GM21526 (cell line): Measurements from ENCODE around the gene KAT5.
"Not testable (repeated sequence)": the region's sequence is repeated elsewhere in the genome, so short reads cannot be mapped to it uniquely, and the experiment has no call there.

Experiments
- ATAC-seq: cut with Tn5 transposase; IDR thresholded peaks from one replicate; pipeline ENCODE4 v1.9.1; 2021; ENCODE audit warnings: moderate library complexity; ENCODE audit not compliant: unreplicated experiment, low FRiP score

The KAT5 gene

GRCh38 chr11:65711785-65712632, at the start of gene KAT5:
TSS of gene KAT5 (plus strand) at chr11:65712252. CDS start at chr11:65712268, 16 bp downstream.
- ATAC-seq: peak; percentile 65

- peak; percentile 61 for ATAC-seq
Observed at GRCh38 chr11:65662799-65663638, 49.0 kb upstream of the KAT5 start, which contains the start of gene RELA. TSS of gene RELA (minus strand) at chr11:65662916. CDS start at chr11:65662832, 84 bp downstream.

GRCh38 chr11:65663639-65664200, 48.3 kb upstream of the KAT5 start:
- no peak for ATAC-seq

- ATAC-seq: no peak
Observed at GRCh38 chr11:65672180-65672860, 39.7 kb upstream of the KAT5 start.

DNA sequence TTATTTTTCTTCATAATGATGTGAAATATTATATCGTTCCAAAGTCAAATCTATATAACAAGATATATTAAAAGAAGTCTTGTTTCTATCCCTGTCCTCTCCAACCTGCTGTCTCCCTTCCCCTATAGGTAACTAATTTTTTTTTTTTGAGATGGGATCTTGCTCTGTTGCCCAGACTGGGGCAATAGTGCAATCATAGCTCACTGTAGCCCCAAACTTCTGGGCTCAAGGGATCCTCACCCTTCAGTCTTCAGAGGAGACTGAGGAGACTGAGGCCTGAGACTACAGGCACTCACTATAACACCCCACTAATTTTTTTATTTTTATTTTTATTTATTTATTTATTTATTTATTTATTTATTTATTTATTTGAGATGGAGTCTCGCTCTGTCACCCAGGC, 39.1 kb upstream of the KAT5 start:
- no peak for ATAC-seq

DNA sequence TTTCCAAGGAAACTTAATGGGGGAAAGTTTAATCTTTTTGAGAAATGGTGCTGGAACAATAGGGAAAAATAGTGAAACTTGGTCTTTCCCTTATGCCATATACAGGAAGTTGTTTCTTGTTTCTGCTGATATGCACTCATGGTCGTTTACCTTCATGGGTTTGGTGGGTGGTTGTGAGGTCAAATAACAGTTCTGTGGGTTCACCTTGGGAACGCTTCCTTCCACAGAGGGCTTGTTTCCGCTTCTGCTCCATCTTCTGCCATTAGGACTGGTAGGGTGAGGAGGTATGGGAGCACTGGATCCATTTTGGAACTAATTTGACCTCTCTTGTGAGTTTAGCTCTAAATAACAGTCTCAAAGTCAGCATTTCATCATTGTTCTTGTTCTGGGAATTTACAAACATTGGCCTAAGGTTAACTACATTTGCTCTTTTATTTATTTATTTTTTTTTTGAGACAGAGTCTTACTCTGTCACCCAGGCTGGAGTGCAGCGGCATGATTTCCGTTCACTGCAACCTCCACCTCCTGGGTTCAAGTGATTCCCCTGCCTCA, 31.8 kb upstream of the KAT5 start:
- ATAC-seq: no peak

- ATAC-seq: not testable (repeated sequence)
Observed at GRCh38 chr11:65683480-65683879, 28.6 kb upstream of the KAT5 start.

DNA sequence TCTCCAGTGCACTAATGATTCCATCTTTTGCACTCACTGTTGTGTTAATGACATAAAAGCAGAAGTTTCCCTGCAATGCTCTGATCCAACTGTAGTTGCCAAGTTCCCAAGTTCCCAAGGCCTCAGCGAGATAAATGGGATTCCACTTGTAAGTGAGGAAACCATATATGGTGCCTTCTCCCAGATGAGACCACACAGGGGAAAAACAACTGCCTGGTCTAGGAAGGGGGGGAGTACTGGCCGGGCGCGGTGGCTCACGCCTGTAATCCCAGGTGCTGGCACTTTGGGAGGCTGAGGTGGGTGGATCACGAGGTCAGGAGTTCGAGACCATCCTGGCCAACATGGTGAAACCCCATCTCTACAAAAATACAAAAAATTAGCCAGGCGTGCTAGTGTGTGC, 26.1 kb upstream of the KAT5 start:
- no peak for ATAC-seq

DNA sequence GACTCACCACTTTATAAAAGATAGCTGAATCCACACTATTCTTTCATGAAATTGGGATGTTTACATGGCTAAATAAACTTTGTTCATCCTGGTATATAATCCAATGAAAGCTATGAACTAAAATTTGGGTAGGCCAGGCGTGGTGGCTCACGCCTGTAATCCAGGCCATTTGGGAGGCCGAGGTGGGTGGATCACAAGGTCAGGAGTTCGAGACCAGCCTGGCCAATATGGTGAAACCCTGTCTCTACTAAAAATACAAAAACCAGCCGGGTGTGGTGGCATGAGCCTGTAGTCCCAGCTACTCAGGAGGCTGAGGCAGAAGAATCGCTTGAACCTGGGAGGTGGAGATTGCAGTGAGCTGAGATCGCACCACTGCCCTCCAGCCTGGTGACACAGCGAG, 20.2 kb upstream of the KAT5 start:
- not testable (repeated sequence) for ATAC-seq

DNA sequence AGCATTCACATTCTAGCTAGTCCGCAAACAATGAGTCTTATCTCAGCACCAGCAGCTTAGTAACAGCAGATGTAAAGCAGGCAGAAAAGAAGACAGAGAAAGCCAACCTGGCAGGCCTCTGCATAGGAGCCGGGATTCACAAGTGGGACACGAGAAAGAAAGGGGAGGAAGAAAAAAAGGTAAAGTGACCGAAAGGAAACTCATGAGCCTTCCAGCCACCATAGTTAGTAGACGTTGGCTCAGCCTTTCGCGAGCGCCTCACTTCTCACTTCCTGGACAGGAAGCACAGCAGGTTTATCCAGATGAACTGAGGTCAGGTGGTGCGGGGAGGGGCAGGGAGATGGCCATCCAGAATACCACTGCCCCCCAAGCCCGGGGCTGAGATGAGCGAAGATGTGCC, 19.7 kb upstream of the KAT5 start:
- ATAC-seq: no peak

GRCh38 chr11:65695459-65696241, 16.4 kb upstream of the KAT5 start:
- ATAC-seq: no peak

GRCh38 chr11:65696802-65697552, 15.1 kb upstream of the KAT5 start:
- no peak for ATAC-seq

GRCh38 chr11:65698205-65698604, 13.8 kb upstream of the KAT5 start:
- ATAC-seq: no peak

DNA sequence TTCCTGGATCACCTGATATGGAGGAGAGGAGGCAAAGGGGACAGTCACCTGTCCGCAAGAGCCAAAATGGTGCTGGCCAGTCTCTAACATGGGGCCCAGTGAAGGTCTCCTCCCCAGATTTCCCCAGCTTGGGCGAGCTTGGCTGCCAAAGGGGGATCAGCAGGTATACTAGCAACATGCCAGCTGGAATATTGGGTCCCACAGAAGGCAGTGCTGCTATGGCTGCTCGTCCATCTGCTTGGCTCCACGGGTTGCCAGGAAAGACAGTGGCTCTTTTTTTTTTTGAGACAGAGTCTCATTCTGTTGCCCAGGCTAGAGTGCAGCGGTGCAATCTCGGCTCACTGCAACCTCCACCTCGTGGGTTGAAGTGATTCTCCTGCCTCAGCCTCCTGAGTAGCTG, 12.7 kb upstream of the KAT5 start:
- no peak for ATAC-seq

DNA sequence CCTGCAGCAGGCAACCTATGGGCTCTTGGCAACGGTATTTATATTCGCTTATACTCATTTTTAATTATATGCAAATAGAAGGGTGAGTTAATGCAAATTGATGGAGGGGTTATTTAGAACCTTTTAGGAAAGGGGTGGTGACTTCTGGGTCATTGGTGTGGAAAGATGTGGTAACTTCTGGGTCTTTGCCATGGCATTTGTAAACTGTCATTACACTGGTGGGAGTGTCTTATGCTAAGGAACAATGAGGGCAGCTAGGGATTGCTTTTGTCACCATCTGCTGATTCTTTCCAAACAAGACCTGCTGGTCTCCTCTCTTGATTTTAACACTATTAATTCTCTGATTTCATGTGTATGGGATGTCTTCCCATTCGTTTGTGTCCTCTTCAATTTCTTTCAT, 11.7 kb upstream of the KAT5 start:
- no peak for ATAC-seq

DNA sequence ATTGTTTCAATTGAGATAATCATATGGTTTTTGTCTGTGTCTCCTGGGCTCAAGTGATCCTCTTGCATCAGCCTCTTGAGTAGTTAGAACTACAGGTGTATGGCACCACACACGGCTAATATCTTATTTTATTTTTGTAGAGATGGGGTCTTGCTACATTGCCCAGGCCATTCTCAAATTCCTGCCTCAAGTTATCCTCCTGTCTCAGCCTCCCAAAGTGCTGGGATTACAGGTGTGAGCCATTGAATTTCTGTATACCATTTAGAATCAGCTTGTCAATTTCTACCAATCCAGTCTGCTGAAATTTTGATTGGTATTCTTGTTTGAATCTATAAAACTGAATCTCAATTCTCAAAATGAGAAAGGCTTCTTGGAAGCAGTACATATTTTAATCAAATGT, 10.4 kb upstream of the KAT5 start:
- no peak for ATAC-seq

DNA sequence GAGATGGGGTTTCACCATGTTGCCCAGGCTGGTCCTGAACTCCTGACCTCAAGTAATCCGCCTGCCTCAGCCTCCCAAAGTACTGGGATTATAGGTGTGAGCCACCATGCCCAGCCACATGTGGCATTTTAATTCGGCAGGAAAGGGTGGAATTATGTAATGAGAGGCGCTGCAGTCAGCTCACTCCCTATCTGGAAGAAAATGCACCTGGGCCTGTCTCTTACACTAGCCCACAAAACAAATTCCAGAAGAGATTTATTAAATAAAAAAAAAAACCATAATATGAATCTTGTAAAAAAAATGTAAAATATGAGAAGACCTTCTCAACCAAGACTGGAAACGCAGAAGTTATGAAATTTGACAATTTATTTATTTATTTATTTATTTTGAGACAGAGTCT, 8.2 kb upstream of the KAT5 start:
- no peak for ATAC-seq

DNA sequence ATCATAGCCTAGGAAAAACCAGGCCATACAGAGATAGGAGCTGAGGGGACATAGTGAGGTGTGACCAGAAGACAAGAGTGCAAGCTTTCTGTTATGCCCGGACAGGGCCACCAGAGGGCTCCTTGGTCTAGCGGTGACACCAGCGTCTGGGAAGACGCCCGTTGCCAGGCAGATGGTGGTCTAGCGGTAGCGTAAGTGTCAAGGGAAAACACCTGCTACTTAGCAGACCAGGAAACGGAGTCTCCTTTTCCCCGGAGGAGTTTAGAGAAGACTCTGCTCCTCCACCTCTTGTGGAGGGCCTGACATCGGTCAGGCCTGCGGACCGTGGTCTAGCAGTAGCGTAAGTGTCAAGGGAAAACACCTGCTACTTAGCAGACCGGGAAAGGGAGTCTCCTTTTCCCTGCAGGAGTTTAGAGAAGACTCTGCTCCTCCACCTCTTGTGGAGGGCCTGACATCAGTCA, 5.7 kb upstream of the KAT5 start:
- ATAC-seq: not testable (repeated sequence)

DNA sequence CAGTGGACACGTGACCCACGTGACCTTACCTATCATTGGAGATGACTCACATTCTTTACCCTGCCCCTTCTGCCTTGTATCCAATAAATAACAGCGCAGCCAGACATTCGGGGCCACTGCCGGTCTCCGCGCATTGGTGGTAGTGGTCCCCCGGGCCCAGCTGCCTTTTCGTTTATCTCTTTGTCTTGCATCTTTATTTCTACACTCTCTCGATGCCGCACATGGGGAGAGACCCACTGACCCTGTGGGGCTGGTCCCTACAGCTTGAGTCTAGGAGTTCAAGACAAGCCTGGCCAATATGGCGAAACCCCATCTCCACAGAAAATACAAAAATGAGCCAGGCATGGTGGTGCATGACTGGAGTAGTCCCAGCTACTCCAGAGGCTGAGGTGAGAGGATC, 5.0 kb upstream of the KAT5 start:
- not testable (repeated sequence) for ATAC-seq
